HG02852 (cell line): Measurements from ENCODE around the gene ASF1B.

Experiments used
- ATAC-seq: cut with Tn5 transposase; IDR thresholded peaks from one replicate; pipeline ENCODE4 v1.9.1; 2021; ENCODE audit warnings: mild to moderate bottlenecking, moderate library complexity; ENCODE audit not compliant: unreplicated experiment

ASF1B gene

DNA sequence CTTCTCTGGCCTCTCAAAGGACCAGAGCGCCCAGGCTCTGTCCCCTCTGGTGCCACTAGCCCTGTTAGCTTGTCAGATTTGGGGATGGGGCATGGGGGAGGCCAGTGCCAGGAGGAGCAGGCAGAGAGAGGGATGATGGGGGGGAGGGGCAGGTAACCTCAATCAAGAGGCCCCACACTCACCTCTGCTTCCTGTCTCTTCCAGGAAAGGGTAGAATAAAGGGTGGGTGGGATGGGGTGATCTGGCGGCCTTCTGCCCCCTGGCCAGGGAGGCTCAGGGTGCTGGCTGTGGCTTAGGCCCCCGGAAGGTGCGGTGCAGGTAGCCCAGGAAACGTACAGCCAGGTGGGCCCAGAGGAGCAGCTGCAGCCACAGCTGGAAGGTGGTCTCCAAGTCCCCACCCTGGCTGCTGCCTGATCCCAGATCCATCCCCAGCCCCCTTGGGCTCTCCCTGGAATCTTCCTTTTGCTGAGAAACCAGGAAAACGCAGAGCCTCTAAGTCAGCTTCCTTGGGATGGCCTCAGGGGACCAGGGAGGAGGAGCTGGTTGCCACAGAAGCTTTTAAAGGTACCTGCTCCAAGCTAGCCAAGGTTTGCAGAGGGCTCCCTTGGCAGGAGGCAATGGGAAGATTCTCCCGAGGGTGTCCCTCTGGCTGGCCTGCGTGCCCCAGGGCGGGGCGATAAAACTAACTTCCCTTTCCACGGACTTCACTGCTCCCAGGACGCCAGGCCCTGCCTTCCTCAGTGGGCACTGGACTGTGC, 24.2 kb downstream of the ASF1B start:
- ATAC-seq: no peak

DNA sequence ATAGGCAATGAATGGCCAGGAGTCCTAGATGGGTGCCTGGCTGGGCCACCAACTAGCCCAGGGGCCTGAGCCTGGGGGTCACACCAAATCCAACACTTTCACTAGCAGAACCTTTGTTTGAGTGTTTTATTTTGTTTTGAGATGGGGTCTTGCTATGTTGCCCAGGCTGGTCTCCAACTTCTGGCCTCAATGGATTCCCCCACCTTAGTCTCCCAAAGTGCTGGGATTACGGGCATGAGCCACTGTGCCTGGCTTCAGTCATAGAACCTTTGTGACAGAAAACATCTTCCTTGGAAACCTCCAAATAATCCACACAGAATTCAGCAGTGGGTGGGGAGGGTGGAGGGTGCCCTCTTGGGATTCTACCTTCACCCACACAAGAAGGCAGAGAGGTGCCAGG, 24.9 kb downstream of the ASF1B start:
- no peak for ATAC-seq

DNA sequence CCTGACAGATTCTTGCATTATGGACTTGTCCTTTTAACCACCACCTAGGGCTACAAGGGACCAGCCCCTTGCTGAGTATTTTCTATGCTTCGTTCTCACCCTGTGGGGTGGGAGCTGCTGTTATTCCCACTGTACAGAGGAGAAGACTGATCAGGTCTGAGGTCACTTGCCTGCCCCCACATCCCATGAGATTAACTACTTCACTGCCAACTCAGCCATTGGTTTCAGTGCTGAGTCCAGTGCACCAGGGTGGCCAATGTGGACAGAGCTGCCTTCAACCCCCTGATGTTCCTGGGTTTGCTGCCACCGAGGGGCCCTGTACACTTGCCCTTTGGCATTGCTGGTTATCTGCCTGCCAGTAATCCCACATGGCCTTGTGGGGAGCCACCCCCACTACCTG, 25.7 kb downstream of the ASF1B start:
- no peak for ATAC-seq

DNA sequence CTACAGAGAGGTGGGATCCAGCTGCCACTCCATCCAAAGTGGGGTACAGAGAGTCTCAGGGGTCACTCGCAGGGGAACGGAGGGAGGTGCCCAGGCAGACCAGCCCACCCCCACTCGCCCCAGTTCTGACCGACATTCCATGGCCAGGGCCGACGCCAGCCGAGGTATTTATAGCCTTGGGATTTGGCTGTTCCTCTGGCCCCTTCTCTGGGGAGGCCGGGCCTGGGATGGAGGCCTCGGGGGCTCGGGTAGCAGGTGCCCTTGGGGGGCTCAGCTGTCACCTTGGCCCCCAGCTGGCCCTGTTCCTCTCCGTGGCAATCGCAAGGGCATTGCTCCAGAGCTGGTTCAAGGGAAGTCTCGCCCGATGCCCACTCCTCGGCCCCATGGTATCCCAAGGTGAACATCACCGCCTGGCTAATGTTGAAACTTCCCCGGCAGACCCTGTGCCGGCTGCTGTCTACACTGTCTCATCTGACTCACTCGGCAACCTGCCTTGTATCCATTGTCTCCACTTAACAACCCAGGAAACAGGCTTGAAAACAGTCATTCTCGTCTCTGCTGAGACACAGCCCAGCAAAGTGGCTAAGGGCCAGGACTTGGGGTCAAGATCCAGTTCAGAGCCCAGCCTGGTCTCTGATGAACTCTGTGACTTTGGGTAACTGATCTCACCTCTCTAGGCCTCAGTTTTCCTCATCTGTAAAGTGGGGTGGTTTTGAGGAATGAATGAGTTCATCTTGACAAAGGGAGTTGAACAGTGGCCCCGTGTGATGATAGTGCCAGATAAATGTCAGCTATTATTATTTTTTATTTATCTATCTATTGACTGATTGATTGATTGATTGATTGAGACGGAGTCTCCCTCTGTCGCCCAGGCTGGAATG, 28.6 kb downstream of the ASF1B start:
- ATAC-seq: no peak

DNA sequence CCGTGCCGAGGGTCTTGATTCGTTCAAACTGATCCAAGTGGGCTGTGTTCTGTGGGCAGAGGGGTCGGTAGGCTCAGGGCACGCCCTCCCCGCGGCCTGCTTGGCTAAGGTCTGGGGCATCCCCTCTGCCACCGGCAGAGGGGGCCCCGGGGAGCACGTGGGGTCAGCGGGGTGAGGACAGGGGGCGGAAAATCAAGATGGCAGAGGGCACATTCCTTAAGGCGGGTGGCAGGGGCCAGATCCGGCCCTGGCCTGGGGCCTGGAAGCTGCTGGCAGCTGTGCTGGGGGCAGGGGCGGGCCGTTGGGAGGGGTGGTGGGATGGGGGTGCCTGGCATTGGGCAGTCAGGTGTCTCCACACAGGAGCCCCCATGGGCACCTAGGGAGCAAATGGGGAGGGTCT, 29.5 kb downstream of the ASF1B start:
- no peak for ATAC-seq

DNA sequence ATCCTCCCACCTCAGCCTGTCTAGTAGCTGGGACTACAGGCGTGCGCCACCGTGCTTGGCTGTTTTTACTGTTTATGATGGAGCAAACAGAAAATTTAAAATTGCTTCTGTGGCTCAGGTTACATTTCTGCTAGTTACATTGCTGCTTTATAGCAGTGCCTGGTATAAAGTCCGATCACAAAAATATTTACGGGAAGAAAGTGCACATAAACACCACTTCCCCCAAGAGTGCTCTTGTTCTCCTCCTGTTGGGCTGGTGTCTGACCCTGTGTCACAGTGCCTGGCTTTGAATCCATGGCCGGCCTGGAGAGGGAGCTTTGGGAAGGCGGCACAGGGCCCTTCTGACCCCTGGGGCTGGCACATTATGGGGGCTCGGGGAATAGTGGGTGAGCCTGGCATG, 30.7 kb downstream of the ASF1B start:
- no peak for ATAC-seq

DNA sequence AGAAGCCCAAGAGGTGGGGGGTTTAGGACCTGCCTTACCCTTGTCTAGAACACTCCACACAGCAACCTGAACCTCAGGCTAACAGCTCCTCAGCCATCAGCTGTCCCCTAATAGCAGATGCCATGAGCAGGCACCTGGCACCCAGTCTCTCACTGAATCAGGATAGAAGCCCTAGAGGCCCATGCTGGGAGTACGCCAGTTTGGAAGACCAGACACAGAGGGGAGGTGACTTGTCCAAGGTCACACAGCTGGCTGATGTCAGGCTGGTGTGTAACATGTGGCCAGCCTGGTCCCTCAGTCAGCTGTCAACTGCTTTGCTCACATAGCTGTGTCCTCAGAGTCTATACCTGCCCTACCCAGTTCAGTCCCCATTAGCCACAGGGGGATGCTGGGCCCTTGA, 33.1 kb downstream of the ASF1B start:
- no peak for ATAC-seq

DNA sequence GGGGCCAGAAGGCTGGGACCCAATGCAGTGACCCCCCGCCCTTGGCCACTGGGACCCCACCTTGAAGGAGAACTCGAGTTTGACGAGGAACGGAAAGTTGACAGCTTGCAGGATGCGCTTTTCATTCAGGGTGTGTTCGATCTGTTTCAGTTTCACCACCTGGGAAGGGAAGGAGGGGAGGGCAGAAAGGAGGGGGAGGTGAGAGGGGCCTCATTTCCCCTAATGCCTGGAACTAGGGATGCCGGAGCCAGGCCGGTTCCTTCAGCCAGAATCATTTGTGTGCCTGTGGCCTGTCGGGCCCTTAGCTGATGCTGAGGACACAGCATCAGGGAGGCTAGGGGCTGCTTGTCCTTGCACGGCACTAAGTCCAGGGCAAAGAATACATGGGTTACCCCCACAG, 33.6 kb downstream of the ASF1B start:
- ATAC-seq: no peak

DNA sequence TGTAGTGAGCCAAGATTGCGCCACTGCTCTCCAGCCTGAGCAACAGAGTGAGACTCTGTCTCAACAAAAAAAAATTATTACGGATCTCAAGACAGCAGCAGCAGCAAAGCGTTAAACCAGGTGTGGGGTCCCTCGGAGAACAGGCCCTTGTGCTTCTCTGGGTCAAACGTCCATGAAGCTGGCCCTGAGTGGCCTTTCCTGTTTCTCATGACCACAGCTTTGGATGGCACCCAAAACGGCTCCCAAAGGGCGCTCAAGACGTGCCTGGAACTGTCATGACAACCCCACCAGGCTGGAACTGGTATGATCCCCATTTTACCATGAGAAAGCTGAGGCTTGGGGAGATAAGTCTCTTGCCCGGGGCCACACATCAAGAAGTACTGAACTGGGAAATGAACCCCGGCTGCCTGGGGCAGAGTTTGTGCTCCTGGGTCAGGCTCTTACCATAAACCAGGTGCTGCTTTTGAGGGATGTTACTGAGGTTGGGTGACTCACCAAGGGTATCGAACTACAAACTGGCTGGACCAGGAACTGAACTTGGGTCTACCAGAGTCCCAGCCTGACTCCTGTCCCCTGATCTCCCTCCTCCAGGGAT, 34.2 kb downstream of the ASF1B start:
- ATAC-seq: no peak

DNA sequence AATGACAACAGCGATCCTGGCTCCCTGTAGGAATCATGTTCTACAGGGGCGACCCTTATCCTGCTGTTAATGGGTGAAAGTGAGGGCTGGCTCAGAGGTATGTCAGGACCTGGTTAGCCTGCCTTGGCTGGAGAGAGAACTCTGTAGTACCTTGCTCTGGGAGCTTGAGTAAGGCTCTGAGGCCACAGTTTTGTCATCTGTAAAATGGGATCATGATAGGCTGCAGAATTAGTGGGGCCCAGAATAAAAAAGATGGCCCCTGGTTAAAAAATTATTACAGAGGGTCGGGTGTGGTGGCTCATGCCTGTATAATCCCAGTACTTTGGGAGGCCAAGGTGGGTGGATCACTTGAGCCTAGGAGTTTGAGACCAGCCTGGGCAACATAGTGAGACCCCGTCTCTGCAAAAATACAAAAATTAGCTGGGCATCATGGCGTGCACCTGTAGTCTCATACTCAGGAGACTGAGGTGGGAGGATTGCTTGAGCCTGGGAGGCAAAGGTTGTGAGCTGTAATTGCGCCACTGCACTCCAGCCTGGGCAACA, 35.3 kb downstream of the ASF1B start:
- no peak for ATAC-seq

DNA sequence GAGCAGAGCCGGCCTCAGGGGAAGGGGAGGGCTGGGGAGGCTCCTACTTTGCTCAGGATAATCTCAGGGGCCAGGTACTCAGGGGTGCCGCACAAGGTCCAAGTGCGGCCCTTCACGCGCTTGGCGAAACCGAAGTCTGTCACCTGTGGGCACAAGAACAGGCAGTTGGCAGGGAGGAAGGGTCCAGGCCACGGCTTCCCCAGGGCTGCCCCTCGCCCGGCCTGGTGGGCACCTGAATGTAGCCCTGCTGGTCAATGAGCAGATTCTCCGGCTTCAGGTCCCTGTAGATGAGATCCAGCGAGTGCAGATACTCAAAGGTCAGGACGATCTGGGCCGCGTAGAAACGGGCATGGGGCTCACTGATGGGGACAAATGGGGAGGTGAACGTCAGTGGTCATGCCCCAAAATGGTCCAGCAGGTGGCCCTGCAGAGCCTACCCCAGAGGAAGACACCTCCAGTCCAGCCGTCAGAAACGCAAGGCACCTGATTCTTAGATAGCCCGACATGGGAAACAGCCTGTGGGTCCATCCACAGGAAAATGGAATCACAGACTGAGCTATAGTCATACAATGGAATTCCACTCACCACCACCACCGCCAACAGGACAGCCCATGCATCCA, 38.7 kb downstream of the ASF1B start:
- no peak for ATAC-seq

DNA sequence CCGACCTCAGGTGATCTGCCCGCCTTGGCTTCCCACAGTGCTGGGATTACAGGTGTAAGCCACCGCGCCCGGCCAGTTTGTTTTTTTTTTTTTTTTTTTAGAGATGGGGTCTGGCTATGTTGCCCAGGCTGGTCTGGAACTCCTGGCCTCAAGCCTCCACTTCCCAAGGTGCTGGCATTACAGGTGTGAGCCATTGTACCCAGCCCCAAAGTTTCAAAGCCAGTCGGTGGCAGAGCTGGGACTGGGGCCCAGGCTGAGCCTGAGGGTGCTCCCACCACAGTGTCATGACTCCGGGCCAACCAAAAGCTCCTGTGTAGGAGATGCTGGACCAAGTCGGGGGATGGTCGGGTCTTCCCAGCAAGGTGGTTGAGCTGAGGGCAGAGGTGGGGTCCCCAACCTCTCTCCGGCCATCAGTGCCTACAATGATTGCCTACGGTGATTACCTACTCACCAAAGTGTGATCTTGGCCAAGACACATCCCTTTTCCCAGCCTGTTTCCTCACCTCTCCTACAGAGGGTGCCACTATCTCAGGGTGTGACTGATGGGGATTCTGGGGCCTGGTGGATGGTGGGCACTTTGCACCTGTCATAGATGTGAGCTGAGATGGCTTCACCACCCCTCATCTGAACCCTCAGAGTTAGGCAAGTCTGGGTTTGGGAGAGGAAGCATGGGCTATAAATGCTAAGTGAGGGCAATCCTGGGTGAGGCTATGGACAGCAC, 40.0 kb downstream of the ASF1B start:
- no peak for ATAC-seq

DNA sequence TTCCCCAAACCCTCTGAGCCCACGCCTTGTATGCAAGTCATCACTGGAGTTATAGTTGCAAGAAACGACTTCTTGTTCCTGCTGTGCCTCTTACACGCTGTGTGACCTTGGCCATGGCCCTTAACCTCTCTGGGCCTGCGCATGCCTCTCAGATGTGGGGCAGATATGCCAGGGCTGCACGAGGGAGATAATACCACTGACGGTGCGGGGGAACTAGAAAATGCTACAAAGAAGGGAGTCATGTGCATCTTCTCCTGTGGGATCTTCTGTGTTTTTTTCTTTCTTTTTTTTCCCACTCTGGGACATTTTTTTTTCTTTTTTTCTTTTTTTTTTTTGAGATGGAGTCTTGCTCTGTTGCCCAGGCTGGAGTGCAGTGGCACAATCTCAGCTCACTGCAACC, 41.5 kb downstream of the ASF1B start:
- no peak for ATAC-seq

DNA sequence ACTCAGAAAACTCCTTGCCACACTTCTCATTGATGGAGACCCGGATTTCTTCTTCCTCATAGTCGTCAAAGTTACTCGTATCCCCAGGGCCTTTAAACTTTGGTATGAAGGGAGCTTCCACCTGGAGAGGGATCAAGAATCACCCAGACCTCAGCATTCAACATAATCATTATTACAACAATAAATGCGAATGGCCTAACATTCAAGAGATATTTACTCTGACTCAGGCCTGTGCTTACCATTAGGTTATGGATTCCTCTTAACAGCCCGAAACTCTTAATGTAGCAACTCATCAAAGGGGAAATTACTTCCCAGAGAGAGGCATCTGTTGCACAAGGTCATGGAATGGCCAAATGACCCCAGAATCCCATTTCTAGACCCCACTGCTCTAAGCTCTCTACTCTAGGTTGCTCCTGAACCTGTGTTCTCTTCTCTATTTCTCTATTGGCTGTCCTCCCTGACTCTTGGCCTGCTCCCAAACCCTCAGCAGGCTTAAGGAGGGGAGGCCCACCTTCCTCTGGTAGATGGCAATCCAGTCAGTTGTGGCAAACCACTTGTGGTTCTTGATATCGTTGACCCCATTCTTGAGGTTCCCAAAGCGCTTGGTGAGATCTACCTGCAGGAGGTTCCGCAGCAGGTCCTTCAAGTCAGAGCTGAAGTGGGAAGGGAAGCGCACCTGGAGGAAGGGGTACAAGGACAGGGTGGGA, 43.1 kb downstream of the ASF1B start:
- no peak for ATAC-seq

DNA sequence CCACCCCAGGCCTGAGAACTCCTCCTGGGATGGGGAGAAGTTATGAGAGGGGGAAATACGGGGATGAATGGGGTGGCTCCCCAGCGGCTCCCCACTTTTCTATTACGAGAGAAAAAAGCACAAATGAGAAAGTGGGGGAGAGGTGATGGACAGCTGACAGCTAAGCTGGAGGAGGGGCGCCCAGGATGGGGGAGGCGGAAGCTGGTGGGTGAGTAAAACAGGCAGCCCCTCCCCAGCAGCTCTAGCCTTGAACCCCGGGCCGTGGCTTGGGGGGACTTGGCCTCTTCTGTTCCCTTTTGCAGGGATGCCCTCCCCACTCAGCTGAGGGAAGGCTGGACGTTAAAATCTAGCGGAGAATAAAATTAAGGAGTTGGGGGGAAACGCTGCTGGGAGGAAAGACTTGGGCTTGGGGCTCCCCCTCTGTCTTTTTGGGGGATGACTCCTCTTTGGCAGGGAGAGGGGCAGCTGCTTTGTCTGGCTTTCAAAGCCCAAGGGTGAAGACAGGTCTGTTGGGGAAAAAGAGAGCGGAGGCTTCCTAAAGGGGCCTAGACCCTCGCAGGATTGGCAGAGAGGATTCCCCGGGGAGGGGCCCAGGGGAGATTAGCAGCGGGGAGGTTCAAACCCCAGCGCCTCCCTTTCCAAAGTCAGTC, 44.5 kb downstream of the ASF1B start:
- ATAC-seq: peak; percentile 2

DNA sequence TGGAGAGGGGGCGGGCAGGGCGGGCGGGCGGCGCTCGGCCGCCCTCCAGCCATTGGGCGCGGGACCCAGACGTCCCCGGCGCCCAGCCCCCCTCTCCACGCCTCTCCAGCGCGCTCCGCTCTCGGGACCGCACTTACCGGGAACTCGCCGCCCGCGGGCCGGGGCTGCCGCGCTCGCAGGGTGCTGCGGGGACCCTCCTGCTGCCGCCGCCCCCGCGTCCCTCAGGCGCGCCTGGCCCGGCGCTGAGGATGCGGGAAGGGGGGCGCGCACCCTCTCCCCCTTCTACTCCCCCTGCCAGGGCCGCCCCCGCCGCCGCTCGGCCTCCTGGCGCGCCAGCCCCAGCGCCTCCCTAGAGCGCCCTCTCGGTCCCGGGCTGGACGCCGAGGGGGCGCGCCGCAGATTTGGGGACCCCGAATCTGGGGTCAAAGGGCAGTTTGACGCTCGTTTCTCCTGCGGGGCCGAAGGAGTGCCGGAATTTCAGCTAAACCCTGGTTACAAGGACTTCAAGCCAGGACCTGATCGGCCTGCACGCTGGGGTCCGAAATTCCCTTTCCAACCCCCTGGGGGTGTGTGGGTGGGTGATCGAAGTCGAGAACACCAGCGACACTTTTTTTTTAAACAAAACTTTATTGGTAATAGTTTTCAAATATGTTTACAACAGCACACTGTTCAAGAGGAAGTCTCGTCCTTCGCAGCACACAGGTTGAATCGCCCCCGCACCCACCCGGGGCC, 45.1 kb downstream of the ASF1B start:
- peak; percentile 56 for ATAC-seq

DNA sequence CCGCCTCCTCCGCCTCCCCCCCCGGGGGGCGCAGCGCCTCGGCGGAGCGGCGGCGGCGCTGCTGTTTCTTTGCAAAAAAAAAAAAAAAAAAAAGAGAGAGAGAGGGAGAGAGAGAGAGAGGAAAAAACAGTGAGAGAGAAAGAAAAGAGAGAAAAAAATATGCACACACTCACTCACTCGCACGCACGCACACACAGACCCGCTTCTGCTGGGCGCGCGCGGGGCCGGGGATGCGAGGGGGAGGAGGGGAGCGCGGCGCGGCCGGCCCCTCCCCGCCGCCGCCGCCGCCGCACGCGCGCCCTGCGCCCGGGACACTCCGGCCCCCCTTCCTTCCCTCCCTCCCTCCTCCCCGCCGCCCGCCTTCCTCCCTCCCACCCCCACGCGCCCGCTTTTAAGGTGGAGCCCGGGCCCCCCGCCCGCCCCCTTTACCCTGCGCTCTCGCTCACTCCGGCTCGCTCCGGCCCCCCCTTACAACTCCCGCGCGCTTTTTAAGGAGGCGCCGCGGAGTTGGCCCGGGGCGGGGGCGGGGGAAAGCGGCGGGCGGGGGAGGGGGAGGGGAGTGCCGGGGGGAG, 45.8 kb downstream of the ASF1B start, which contains the start of gene SAMD1:
TSS of gene SAMD1 (minus strand) at position 243 of the 572 bp plus-strand sequence.
- peak; percentile 38 for ATAC-seq
